Measurements from ENCODE around the gene GAL3ST2. TPM values are rescaled to one million over a fixed set of nuclear protein-coding genes. Genes with fewer than 3 reads are reported as not detected.

GAL3ST2 gene
- total RNA-seq, 5 donors from 2014 or later (not counting 1 experiment from before 2014, with no cell fraction given), result 0.80 to 1.4 TPM; not detected in 3

GRCh38 chr2:241851325-241852115, 74.9 kb downstream of the GAL3ST2 start:
- H3K4me1 ChIP-seq (ENCODE audit: control insufficient read depth in 1 of 2, extremely low read depth in 1 of 2, insufficient read depth in 2 of 2, low read length in 2 of 2), result peaks cover 0 to 33% of the 10 kb centered on the region in 2 experiments
- Mint-ChIP-seq H3K4me1 (peaks cover 2 to 10% (median 4%) of the 10 kb centered on the region in 3 donors), H3K4me3 (no peak overlapping the region), H3K27me3 (peaks cover 0 to 2% of the 10 kb centered on the region in 2 donors), H3K36me3 (no peaks in the 10 kb centered on the region), H3K27ac (no peak overlapping the region), H3K9me3 (no peaks in the 10 kb centered on the region)
- no peak overlapping the region for H3K4me3 ChIP-seq (ENCODE audit: control insufficient read depth in 1 of 2, extremely low read depth in 1 of 2, low read length in 1 of 2)
- no peak for ATAC-seq (replicated peaks in 1 of 4)
- ChIA-PET CTCF (interaction anchor here in 1 of 2 donors (0.5 kb wide), 1 partner anchor 22 kb away, joined by 4 read pairs; no protein-coding TSS in a partner anchor), POLR2A (no interaction called here)
- H3K36me3 ChIP-seq (ENCODE audit: control insufficient read depth in 2 of 2, extremely low read depth in 1 of 2, insufficient read depth in 1 of 2, low read length in 1 of 2), result peaks cover 0 to 5% of the 10 kb centered on the region in 2 donors
- H3K27ac ChIP-seq (ENCODE audit: low read length), result no peak overlapping the region
- no peak for DNase-seq
- no peaks in the 10 kb centered on the region for H3K9me3 ChIP-seq
- WGBS (ENCODE audit: insufficient coverage), result 94% methylated on average over 21 of the region's 26 CpGs
- H3K27me3 ChIP-seq (replicated peaks in 1 of 2; ENCODE audit: control insufficient read depth in 2 of 2, extremely low read depth in 1 of 2, insufficient read depth in 2 of 2, low read length in 1 of 2), result peaks cover 0 to 7% of the 10 kb centered on the region in 2 experiments

GRCh38 chr2:241852116-241852980, 75.7 kb downstream of the GAL3ST2 start:
- peaks cover 0 to 5% of the 10 kb centered on the region in 2 donors for H3K36me3 ChIP-seq (ENCODE audit: control insufficient read depth in 2 of 2, extremely low read depth in 1 of 2, insufficient read depth in 1 of 2, low read length in 1 of 2)
- no peaks in the 10 kb centered on the region for H3K27me3 Mint-ChIP-seq
- peaks cover 0 to 41% of the 10 kb centered on the region in 2 experiments for H3K4me1 ChIP-seq (ENCODE audit: control insufficient read depth in 1 of 2, extremely low read depth in 1 of 2, insufficient read depth in 2 of 2, low read length in 2 of 2)
- ATAC-seq (replicated peaks in 1 of 4), result no peak
- peak in 1 of 35 experiments; percentile 19 for DNase-seq
- POLR2A ChIA-PET, result no interaction called here
- no peak overlapping the region for H3K27ac Mint-ChIP-seq
- H3K36me3 Mint-ChIP-seq, result no peaks in the 10 kb centered on the region
- 91% methylated on average over 35 of the region's 39 CpGs for WGBS (ENCODE audit: insufficient coverage)
- no peak overlapping the region for H3K27ac ChIP-seq (ENCODE audit: low read length)
- no peak overlapping the region for H3K4me3 Mint-ChIP-seq
- H3K9me3 Mint-ChIP-seq, result no peaks in the 10 kb centered on the region
- no peak overlapping the region for H3K4me3 ChIP-seq (ENCODE audit: control insufficient read depth in 1 of 2, extremely low read depth in 1 of 2, low read length in 1 of 2)
- H3K27me3 ChIP-seq (replicated peaks in 1 of 2; ENCODE audit: control insufficient read depth in 2 of 2, extremely low read depth in 1 of 2, insufficient read depth in 2 of 2, low read length in 1 of 2), result peaks cover 0 to 7% of the 10 kb centered on the region in 2 experiments
- H3K4me1 Mint-ChIP-seq, result peaks cover 6 to 13% (median 6%) of the 10 kb centered on the region in 3 donors
- no peaks in the 10 kb centered on the region for H3K9me3 ChIP-seq
- CTCF ChIA-PET, result interaction anchor here in 1 of 2 donors (0.5 kb wide), 1 partner anchor 21 kb away, joined by 4 read pairs; no protein-coding TSS in a partner anchor

GRCh38 chr2:241852981-241853631, 76.5 kb downstream of the GAL3ST2 start:
- DNase-seq, result no peak
- H3K27ac Mint-ChIP-seq, result no peak overlapping the region
- 84% methylated on average over 10 of the region's 10 CpGs for WGBS (ENCODE audit: insufficient coverage)

More at GRCh38 chr2:241852981-241853631, 76.5 kb downstream of the GAL3ST2 start:
- Mint-ChIP-seq H3K9me3 (no peaks in the 10 kb centered on the region), H3K36me3 (no peaks in the 10 kb centered on the region), H3K27me3 (no peaks in the 10 kb centered on the region), H3K4me3 (no peak overlapping the region), H3K4me1 (peaks cover 8 to 17% (median 9%) of the 10 kb centered on the region in 3 donors)
- CTCF ChIA-PET, result no interaction called here
- Histone ChIP-seq H3K4me3 (ENCODE audit: control insufficient read depth in 1 of 2, extremely low read depth in 1 of 2, low read length in 1 of 2) (no peak overlapping the region), H3K4me1 (ENCODE audit: control insufficient read depth in 1 of 2, extremely low read depth in 1 of 2, insufficient read depth in 2 of 2, low read length in 2 of 2) (peaks cover 0 to 49% of the 10 kb centered on the region in 2 experiments), H3K27me3 (replicated peaks in 1 of 2; ENCODE audit: control insufficient read depth in 2 of 2, extremely low read depth in 1 of 2, insufficient read depth in 2 of 2, low read length in 1 of 2) (peaks cover 0 to 7% of the 10 kb centered on the region in 2 experiments), H3K9me3 (no peaks in the 10 kb centered on the region), H3K27ac (ENCODE audit: low read length) (no peak overlapping the region), H3K36me3 (ENCODE audit: control insufficient read depth in 2 of 2, extremely low read depth in 1 of 2, insufficient read depth in 1 of 2, low read length in 1 of 2) (peaks cover 0 to 5% of the 10 kb centered on the region in 2 donors)
- POLR2A ChIA-PET, result no interaction called here
- no peak for ATAC-seq (replicated peaks in 1 of 4)

Other genes with a start within 250 kb of the GAL3ST2 start
- under 1 TPM in 3 of 5 donors, not detected in 2; 0.20 to 0.89 (median 0.35) TPM for gene BOK, start 218.1 kb upstream of the GAL3ST2 start, total RNA-seq
- 10 to 100 TPM; 27.3 to 34.5 (median 29.7) TPM for gene THAP4, start 139.7 kb upstream of the GAL3ST2 start, total RNA-seq
- gene ATG4B, start 139.1 kb upstream of the GAL3ST2 start, total RNA-seq, result 100 to 1,000 TPM in 4 of 5 donors, 10 to 100 TPM in 1; 98.4 to 127 (median 108) TPM
- 10 to 100 TPM; 11.6 to 23.6 (median 18.2) TPM for gene DTYMK, start 90.0 kb upstream of the GAL3ST2 start, total RNA-seq
- gene ING5, start 74.8 kb upstream of the GAL3ST2 start, total RNA-seq, result 10 to 100 TPM; 63.0 to 98.0 (median 77.4) TPM
- gene D2HGDH, start 42.2 kb upstream of the GAL3ST2 start, total RNA-seq, result 10 to 100 TPM; 48.6 to 58.3 (median 54.0) TPM
- gene NEU4, start 32.4 kb downstream of the GAL3ST2 start, total RNA-seq, result 1 to 10 TPM in 2 of 5 donors, under 1 TPM in 1, not detected in 2; 0.26 to 1.6 (median 1.4) TPM
- 1 to 10 TPM; 1.3 to 6.8 (median 5.2) TPM for gene PDCD1, start 82.1 kb downstream of the GAL3ST2 start, total RNA-seq
- 1 to 10 TPM in 4 of 5 donors, under 1 TPM in 1; 0.26 to 1.4 (median 1.3) TPM for gene RTP5, start 92.9 kb downstream of the GAL3ST2 start, total RNA-seq